NCI-H1092 (cell line): Measurements from ENCODE around the gene CAPN10.

Source experiments
- DNase-seq: peaks from one replicate; lab custom pipeline; 2025; lab: John Stamatoyannopoulos, UW

Gene CAPN10

DNA sequence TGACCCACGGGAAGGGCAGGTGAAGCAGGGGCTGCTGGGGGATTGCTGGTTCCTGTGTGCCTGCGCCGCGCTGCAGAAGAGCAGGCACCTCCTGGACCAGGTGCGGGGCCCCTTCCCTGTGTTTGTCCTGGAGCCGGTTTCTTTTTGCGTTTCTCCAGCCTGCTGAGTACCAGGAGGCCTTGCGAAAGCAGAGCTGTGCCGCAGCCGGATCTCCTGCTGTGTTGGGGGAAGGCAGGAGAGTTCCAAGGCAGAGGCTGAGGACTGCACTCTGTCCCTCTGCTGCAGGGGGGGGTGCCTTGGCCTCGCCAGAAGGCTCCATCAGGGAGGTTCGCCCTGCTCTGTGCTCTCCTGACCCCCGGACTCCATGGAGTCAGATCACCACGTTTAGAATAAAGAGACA, 2.8 kb downstream of the CAPN10 start:
- no peak for DNase-seq

DNA sequence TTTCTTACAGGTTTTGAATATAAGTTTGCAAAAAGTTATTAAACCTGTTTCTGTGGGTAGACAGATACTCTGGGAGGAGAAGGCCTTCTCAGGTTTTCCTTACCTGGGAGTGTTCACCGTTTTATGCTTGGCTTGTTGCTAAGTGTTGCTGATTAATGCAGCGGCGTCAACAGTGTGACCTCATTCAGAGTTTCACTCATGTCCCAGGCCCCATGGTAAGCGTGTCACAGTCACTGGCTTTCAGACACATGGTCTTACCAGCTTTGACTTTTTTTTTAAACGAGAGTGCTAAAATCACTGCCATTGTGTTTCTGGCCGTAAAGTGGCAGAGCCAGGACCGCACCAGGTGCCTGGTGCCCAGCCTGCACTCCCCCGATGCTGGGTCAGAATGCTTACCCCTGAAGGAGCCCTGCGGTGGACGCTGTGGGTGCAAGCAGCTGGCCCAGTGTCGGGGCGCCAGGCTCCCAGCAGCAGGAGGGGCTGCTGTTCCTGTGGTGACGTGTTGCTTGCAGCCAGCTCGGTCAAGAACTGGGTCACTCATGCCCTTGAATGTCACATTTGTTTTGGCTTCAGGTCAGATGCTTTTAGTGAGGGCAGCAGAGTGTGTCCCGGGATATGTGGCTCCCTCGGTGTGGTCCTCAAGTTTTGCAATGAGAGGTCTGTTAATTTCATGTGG, 3.5 kb downstream of the CAPN10 start:
- no peak for DNase-seq

DNA sequence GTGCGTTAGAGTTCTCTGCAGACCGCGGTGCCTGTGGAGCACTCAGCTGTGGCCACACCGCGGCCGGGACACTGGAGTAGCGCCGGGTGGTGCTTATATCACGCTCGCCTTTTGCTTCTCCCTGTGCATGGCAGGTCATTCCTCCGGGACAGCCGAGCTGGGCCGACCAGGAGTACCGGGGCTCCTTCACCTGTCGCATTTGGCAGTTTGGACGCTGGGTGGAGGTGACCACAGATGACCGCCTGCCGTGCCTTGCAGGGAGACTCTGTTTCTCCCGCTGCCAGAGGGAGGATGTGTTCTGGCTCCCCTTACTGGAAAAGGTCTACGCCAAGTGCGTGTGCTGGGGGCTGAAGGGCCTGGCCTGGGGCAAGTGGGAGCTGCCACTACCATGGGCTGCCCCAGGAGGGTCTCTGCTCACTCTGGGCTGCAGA, 4.2 kb downstream of the CAPN10 start:
- DNase-seq: no peak

DNA sequence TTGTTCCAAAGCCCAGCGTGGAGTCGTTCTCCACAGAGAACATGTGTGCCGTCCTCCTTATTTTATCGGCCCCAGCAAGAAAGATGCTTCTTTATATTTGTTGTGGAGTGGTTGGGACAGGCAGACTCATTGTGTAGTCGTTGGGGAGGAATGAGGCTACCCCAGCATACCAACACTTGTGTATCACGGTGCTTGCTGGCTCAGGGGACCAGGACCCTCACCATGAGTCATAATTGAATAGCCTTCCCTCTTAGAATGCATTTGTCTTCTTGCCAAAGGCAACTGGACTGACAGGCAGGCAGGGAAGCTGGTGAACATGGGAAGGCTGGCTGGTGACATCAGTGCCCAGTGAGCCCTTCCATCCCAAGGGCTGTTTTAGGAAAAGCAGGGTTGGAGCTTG, 4.7 kb downstream of the CAPN10 start:
- no peak for DNase-seq

GRCh38 chr2:240591784-240592183, 5.2 kb downstream of the CAPN10 start:
- no peak for DNase-seq

- DNase-seq: no peak
Observed at GRCh38 chr2:240593026-240593702, 6.6 kb downstream of the CAPN10 start.

GRCh38 chr2:240593703-240594451, 7.3 kb downstream of the CAPN10 start:
- no peak for DNase-seq

- no peak for DNase-seq
Observed at GRCh38 chr2:240594511-240595380, 8.2 kb downstream of the CAPN10 start.

DNA sequence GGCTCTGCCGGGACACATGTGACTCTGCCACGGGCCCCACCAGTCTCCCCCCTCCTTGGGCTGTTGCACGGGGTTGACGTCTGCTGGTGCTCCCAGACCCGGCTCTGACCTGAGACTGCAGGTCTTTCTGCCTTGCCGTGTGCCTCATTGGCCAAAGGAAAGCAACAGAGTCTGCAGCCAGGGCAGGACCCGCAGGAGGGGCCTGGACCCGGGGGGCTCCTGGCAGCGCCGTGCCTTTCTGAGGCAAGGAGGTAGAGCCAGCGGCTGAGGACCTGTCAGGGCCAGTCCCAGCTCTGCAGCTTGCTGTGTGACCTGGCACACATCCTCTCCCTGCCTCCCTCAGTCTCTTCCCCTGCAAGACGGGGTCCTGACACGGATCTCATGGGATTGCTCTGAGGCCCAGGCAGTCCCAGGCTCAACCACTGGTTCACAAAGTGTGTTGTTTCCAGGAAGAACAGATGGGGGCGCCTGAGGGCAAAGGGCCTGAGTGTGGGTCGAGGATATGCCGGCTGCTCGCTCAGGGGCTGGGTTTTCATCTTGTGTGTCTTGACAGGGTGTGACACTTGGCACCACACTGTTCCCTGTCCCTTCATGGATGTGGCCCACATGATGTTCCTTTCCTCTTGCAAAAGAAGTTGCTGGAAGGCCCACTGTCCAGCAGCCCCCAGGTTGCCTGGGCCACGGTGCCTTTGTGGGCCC, 9.0 kb downstream of the CAPN10 start:
- DNase-seq: no peak

DNA sequence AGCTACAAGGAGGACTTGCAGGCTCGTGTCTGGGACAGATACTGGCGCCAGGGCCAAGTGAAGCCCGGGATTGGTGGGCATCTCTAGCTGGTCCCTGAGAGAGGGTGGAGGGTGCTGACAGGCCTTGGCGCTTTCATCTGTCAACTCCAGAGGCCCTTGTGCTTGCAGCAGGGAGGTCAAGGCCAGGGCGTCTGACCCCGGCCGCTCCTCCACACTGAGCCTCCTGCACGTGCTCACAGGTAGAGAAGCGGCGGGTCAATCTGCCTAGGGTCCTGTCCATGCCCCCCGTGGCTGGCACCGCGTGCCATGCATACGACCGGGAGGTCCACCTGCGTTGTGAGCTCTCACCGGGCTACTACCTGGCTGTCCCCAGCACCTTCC, 9.5 kb downstream of the CAPN10 start:
- no peak for DNase-seq

- DNase-seq: peak; percentile 27
Observed at GRCh38 chr2:240596491-240596931, 10.0 kb downstream of the CAPN10 start.

DNA sequence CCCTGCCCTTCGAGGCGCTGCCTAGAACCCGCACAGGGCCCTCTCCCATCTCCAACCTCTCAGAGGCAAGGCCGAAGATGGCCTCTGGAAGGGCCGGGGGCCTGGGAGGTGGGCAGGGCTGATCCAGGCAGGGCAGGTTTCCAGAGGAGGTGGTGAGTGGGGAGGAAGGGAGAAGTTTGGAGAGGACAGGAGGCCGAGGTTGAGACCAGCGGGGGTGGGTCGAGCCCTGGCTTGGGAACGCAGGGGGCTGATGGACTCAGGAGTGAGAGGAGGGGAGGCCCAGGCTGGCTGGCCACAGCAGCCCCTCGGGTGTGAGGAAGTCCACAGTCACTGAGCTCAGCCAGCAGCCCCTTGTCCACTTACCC, 10.5 kb downstream of the CAPN10 start:
- DNase-seq: no peak

- DNase-seq: no peak
Observed at GRCh38 chr2:240597419-240598181, 11.1 kb downstream of the CAPN10 start.

- no peak for DNase-seq
Observed at GRCh38 chr2:240598311-240598911, 11.9 kb downstream of the CAPN10 start.

DNA sequence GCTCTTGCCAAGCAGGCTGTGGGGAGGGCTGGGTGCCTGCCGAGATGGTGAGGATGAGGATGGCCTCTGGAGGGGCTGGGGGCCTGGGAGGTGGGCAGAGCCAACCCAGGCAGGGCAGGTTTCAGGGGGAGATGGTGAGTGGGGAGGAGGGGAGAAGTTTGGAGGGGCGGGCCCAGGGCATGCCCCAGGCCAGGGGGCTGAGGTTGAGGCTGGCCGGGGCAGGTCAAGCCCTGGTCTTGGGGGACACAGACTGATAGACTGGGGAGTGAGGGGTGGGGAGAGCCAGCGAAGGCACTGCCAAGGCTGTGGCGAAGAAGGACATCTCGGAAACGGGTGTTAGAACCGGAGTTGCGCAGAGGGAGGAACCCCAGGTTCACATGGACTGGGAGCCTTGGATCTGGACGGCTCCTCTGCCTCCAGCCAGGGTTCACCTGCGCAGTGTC, 12.6 kb downstream of the CAPN10 start:
- DNase-seq: no peak

- no peak for DNase-seq
Observed at GRCh38 chr2:240600451-240600961, 14.0 kb downstream of the CAPN10 start.

DNA sequence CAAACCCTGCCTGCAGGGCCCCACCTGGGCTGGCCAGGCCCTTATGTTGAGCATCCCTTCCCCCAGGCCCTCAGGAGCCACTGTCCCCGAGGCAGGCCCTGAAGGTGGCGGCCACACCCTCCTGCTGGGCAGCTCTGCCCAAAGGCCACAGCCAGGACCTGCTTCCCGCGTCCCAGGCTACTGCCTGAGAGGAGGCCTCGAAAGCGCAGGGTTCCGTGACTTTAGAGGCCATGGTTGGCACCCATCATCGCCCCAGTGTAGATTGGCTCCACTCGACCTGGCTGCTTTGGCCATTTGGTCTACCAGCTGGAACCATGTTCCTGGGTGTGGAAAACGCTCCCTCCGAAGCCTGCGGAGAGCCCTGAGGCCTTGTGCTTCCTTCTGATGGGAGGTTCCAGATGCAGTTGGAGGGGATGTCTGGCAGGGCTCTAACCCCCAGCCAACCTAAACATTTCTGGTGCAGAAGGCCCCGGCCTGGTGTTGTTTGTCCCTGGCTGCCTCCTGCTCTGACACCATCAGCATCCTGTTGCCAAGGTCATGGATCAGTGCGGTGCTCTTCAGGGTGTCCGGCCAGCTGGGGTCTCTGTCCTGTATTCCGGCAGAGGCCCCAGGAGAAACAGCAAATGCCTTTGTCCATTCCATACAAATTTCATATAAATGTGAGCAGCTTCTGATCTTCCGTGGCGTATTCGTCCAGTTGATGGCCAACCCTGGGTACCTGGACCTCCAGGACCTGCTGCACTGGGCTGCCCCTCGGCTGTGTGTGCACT, 14.7 kb downstream of the CAPN10 start:
- no peak for DNase-seq

GRCh38 chr2:240601831-240602160, 15.3 kb downstream of the CAPN10 start:
- no peak for DNase-seq

DNA sequence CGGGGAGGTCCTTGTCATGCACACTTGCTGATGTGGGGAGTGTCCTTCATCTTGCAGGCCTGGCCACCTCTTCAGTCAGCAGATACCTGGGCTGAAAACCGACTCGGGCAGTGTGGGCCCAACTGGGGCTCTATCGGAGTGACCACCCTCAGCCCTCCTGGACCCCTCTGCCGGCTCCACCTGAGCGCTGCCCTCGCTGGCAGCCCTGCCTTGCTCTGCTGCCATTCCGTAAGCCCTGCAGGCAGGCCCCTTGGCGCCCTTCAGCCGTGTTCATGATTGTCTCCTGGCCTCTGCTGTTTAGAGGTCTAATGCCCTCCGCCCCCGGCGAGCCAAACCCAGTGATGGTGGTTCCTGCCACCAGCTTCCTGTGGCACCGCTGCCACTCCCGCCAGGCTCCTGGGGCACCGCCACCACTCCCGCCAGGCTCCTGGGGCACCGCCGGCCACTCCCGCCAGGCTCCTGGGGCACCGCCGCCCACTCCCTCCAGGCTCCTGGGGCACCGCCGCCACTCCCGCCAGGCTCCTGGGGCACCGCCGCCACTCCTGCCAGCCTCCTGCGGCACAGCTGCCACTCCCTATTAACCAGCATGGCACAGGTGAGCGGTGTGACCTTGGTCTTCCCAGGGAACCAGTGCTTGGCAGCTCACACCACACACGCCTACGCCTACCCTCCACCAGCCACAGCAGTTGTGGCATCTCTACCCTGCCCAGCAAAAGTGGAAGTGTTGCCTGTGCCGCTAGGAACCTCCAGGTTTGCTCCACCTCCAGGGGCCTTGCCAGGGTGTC, 15.9 kb downstream of the CAPN10 start:
- no peak for DNase-seq
